Fibroblast of skin of right biceps (primary cell): ENCODE measurements around the gene BFSP1.

Experiments used
- DNase-seq: peaks from one replicate; pipeline ENCODE4 v3.0.0-alpha.2; 2013

The BFSP1 gene

DNA sequence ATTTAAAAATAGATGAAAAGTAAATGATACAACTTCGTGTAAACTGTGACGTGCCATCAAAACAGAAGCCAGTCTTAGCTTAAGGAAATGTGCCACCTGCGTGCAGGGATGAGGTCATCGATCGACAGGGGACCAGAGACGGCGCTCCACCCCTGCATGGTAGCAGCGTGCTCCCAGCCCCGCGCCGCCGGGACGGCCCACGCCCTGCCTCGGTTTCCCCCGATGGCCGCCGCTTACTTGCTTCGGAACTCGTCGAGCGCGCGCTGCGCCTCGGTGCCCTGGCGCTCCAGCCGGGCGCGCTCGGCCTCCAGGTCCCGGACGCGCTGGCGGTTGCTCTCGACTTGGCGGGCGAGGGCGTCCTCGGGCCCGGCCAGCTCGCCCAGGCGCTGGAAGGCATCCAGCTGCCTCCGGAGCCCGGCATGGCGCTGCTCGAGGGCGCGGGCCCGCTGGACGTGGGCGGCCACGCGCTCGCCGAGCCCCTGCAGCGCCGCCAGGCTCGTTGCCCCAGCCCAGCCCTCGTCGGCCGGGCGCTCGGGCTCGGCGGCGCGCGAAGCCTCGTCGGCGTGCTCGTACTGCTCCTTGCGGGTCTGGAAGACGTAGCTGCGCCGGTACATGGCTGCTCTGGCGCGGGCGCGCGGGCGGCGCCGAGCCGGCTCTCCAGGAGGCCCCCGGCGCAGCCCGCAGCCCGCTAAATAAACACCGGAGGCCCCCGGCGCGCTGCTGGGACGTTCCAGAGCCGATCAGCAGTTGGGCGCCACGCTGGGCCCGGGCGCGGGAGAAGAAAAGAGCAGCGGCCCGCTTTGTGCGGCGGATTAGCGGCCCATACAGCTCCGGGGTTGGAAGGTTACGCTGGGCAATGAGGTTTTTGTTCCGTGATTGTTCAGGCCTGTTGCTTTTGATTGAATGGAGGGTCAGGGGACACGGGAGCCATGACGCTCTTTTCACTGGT lies at the start of gene BFSP1:
Gene BFSP1 (minus strand): TSS at position 664 of the 949 bp plus-strand sequence. CDS start 50 bp downstream, at position 614.
- peak; percentile 65 for DNase-seq

DNA sequence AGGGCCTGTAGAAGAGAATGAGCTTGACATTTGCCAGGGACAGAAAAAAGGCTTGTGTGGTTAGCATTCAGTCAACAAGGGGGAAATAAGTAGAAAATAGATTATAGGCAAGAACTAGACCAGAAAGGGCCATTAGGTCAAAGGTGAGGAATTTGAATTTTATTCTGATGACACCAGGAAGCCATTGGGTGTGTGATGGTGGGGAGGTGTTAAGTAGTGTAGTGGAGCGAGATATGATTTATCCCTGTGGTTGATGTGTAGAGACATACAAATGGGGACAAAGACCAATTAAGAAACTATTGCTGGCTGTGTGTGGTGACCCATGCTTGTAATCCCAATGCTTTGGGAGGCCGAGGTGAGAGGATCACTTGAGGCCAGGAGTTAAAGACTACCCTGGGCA lies 49.7 kb upstream of the BFSP1 start:
- DNase-seq = no peak

DNA sequence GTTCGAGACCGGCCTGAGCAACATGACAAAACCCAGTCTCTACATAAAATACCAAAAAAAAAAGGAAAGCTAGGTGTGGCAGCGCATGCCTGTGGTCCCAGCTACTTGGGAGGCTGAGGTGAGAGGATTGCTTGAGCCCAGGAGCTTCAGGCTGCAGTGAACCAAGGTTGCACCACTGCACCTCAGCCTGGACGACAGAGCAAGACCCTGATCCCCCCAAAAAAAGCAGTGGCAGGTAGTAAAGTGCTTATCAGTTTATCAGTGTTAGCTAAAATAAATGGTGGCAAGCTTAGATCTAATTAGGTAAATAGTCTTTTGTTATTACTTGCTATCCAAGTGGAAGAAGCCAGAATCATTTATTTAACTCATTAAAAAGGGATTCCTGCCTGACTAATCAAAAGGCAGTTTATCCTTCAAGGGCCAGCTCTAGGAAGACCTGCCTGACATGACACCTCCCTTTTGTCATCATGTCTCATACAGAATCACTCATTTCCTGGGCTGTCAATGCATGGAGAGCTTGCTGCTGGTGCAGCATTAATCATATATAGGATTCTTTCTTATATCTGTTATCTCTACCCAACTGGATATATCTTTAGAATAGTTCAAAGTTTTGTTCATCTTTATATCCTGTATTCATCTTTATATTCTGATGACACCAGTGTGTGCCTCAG lies 48.3 kb upstream of the BFSP1 start:
- peak; percentile 45 for DNase-seq

DNA sequence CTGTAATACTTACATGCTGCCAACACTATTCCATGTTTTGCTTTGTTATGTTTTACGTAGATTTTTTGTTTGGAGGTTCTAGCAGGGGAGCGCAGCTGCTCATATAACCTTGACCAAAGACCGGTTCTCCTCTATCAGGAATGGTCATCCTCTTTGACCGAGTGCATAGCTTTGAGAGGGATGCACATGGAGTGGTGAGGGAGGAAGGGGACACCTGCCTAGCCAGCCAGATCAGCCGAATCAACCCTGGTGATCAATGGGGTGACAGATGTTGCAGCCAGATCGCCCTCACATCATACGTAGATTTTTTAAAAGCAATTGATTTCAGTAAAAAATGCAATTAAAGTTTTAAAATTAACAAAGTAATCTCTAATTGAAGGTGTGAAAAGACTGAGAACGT lies 45.0 kb upstream of the BFSP1 start:
- DNase-seq = no peak

GRCh38 chr20:17573463-17573862 lies 42.3 kb upstream of the BFSP1 start:
- no peak for DNase-seq

GRCh38 chr20:17572034-17572638 lies 41.0 kb upstream of the BFSP1 start:
- no peak for DNase-seq

- no peak for DNase-seq
Measured at GRCh38 chr20:17571153-17571527, 40.0 kb upstream of the BFSP1 start.

- peak; percentile 49 for DNase-seq
Measured at GRCh38 chr20:17570347-17571152, 39.4 kb upstream of the BFSP1 start.

- DNase-seq = peak; percentile 98
Measured at GRCh38 chr20:17569616-17570346, 38.6 kb upstream of the BFSP1 start, which contains the start of gene DSTN. Gene DSTN, plus strand, starts transcription at chr20:17570075. Its CDS starts 134 bp downstream, at chr20:17570209.

GRCh38 chr20:17568972-17569521 lies 37.9 kb upstream of the BFSP1 start:
- peak; percentile 100 for DNase-seq

- peak; percentile 13 for DNase-seq
Measured at GRCh38 chr20:17568045-17568788, 37.0 kb upstream of the BFSP1 start.

- no peak for DNase-seq
Measured at GRCh38 chr20:17566345-17566744, 35.2 kb upstream of the BFSP1 start.

DNA sequence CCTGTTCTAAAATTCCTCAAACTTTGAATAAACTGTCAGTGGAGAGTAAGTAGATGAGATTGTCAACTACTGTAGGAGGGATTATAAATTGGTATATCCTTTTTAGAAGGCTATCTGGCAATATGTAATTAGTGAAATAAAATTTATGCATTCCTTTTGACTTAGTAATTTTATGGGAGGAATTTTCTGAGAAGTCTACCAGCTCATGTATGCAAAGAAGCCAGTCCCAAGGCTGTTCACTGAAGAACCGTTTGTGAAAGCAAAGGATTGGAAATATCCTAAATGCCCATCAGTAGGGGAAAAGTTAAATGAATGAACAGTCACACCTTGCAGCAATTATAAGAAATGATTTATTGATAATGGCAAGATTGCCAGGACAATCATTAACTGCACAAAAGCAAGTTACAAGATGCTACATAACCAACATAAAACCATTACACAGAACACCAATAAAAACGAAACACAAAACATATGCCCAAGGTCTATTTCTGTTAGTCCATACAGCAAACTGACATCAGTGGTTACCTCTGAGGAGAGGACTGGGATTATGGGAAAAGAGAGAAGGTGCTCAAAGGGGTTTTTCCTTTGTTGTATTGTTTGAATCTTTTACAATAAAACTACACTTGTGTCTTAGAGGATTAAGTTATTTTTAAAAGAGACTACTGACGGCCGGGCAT lies 34.1 kb upstream of the BFSP1 start:
- DNase-seq = peak; percentile 74

GRCh38 chr20:17562804-17563305 lies 31.7 kb upstream of the BFSP1 start:
- DNase-seq = peak; percentile 91

GRCh38 chr20:17560344-17561074 lies 29.3 kb upstream of the BFSP1 start:
- no peak for DNase-seq

DNA sequence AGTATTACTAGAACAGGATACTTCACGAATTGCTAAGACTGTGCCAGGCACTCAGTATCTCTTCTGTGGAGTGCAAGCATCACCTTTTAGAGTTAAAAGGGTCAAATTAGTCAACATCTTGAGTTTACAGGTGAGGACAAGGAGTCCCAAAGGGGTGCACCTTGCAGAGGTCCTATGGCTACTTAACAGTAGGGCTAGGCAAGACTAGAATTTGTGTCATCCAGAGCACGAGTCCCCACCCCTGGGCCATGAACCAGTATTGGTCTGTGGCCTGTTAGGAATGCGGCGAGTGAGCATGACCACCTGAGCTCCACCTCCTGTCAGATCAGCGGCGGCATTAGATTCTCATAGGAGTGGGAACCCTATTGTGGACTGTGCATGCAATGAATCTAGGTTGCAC lies 28.2 kb upstream of the BFSP1 start:
- no peak for DNase-seq

- DNase-seq = no peak
Measured at GRCh38 chr20:17558941-17559304, 27.7 kb upstream of the BFSP1 start.

- peak; percentile 90 for DNase-seq
Measured at GRCh38 chr20:17558154-17558940, 27.2 kb upstream of the BFSP1 start.

- DNase-seq = peak; percentile 76
Measured at GRCh38 chr20:17557675-17558006, 26.5 kb upstream of the BFSP1 start.
